Kidney epithelial cell (primary cell): Measurements from ENCODE around the gene C1QTNF1. TPM values are rescaled to one million over a fixed set of nuclear protein-coding genes. Genes with fewer than 3 reads are reported as not detected.

Experiments
- DNase-seq: peaks from one replicate; pipeline ENCODE4 v3.0.0-alpha.2; 2010; ENCODE audit warnings: low read depth
- H3K27me3 ChIP-seq: 2 replicates; pipeline ENCODE4 v1.6.0; 2011; ENCODE audit warnings: low read length; ENCODE audit not compliant: control insufficient read depth, insufficient read depth
- H3K36me3 ChIP-seq: 2 replicates; pipeline ENCODE4 v1.5.1; 2011; ENCODE audit warnings: low read length; ENCODE audit not compliant: control insufficient read depth, insufficient read depth
- H3K4me3 ChIP-seq: 2 replicates; pipeline ENCODE4 v1.5.1; 2011; ENCODE audit warnings: low read depth, mild to moderate bottlenecking, control low read depth, low read length
- total RNA-seq: library from RNA; depleted of rRNA; stranded (reverse); fragments of >200 nt; gene quantifications from 2 replicates; pipeline ENCODE4 v1.2.3, GENCODE V29; 2015
- TF ChIP-seq, protein P1 (sequence below): IDR thresholded peaks from 2 replicates; pipeline ENCODE4 v1.5.1; 2011; ENCODE audit warnings: mild to moderate bottlenecking, moderate library complexity, low read length, control low read depth, inconsistent platforms; ENCODE audit not compliant: insufficient read depth, poor library complexity, severe bottlenecking

Gene C1QTNF1
- total RNA-seq, 1 donor from 2014 or later = 4.6 TPM

- Histone ChIP-seq H3K4me3 (no peak overlapping the region), H3K36me3 (no peaks in the 10 kb centered on the region), H3K27me3 (peaks cover 2% of the 10 kb centered on the region)
- TF ChIP-seq, protein P1, sequence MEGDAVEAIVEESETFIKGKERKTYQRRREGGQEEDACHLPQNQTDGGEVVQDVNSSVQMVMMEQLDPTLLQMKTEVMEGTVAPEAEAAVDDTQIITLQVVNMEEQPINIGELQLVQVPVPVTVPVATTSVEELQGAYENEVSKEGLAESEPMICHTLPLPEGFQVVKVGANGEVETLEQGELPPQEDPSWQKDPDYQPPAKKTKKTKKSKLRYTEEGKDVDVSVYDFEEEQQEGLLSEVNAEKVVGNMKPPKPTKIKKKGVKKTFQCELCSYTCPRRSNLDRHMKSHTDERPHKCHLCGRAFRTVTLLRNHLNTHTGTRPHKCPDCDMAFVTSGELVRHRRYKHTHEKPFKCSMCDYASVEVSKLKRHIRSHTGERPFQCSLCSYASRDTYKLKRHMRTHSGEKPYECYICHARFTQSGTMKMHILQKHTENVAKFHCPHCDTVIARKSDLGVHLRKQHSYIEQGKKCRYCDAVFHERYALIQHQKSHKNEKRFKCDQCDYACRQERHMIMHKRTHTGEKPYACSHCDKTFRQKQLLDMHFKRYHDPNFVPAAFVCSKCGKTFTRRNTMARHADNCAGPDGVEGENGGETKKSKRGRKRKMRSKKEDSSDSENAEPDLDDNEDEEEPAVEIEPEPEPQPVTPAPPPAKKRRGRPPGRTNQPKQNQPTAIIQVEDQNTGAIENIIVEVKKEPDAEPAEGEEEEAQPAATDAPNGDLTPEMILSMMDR = peak; percentile 53
- DNase-seq = no peak
Observed at GRCh38 chr17:79042421-79043190, 18.6 kb downstream of the C1QTNF1 start.

DNA sequence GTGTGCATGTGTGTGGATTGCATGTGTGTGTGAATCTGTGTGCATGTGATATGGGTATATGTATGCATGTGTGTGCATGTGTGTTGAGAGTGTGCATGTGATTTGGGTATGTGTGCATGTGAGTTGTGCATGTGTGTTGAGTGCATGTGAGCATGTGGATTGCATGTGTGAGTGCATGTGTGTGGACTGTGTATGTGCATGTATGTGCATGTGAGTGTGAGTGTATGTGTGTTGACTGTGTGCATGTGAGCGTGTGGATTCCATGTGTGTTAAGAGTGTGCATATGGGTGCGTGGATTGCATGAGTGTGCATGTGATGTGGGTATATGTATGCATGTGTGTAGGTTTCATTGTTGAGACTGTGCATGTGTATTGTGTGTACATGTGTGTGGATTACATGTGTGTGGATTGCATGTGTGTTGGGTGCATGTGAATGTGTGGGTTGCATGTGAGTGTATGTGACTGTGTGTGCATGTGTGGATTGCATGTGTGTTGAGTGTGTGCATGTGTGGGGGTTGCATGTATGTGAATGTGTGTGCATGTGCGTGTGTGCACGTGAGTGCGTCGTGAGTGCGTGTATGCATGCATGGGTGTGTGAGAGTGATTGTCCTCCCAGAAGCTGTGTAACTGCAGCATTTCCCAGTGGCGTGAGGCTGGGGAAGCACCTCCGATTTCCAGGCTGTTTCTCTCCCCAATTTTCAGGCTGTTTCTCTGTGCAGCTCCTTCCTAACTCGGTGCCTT, 19.4 kb downstream of the C1QTNF1 start:
- no peak overlapping the region for H3K4me3 ChIP-seq
- no peaks in the 10 kb centered on the region for H3K36me3 ChIP-seq
- TF ChIP-seq, protein P1 = no peak
- DNase-seq = no peak
- peaks cover 2% of the 10 kb centered on the region for H3K27me3 ChIP-seq

DNA sequence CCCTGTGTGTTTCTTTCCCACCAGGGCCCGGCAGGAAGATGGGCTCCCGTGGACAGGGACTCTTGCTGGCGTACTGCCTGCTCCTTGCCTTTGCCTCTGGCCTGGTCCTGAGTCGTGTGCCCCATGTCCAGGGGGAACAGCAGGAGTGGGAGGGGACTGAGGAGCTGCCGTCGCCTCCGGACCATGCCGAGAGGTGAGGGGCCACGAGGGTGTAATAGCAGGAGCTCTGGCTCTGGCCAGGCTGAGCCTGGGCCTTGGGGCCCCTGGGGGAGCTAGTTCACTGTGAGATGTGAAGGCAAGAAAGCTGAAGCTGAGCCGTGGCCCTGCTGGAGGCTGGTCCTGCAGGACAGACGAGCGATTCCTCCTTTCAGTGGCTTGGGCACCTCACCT, 20.0 kb downstream of the C1QTNF1 start:
- Histone ChIP-seq H3K4me3 (no peak overlapping the region), H3K36me3 (no peaks in the 10 kb centered on the region), H3K27me3 (peaks cover 3% of the 10 kb centered on the region)
- TF ChIP-seq, protein P1 = no peak
- no peak for DNase-seq

DNA sequence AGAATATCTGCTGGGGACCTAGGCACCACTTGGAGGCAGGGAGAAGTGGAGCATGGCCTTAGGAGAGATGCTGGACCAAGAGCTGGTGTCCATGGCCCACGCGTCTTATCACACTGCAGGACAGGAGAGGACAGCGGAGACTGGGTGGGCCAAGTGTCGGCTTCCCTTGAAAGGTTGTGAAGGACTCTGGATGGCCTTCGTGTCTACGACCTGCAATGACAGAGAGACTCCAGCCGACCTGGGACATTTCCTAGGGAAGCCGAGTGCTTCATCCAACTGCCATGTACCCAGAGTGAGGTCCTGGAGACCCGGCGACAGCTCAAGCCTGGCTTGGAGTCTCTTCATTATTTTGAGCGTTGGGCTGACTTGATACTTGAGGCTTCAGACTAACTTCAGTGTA, 20.5 kb downstream of the C1QTNF1 start:
- TF ChIP-seq, protein P1 = no peak
- Histone ChIP-seq H3K36me3 (no peaks in the 10 kb centered on the region), H3K4me3 (no peak overlapping the region), H3K27me3 (peaks cover 7% of the 10 kb centered on the region)
- no peak for DNase-seq

DNA sequence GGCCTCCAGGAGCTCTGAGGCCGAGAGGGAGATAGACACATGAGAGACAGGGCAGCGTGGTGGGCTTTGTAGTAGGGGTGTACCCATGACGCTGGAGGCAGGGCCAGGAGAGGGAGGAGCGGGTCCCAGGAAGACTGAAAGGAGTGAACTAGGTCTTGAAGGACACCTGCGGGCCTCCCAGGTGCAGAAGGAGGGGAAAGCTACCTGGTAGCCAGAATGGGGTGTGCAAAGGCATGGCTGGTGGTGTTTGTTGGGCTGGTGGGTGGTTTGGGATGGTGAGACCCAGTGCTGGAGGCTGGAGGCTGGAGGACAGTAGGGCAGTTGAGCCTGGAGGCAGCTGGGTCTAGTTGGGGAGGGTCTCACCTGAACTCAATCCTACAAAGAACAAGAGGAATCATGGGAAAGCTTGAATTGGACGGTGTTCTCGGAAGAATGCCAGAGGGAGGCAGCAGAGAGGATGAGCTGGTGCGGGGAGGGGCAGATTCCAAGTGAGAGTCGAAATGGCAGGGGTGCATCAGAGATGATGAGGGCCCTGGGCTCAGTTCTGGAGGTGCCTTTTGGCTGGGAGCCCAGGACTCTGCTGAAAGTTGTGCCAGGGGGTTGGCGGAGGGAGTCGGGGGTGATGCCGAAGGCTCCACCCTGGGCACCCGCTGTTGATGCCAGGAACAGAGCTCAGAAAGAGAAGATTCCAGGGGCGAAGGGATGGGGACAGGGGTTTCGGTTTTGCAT, 21.2 kb downstream of the C1QTNF1 start:
- TF ChIP-seq, protein P1 = no peak
- no peak for DNase-seq
- H3K4me3 ChIP-seq = no peak overlapping the region
- peaks cover 9% of the 10 kb centered on the region for H3K27me3 ChIP-seq
- H3K36me3 ChIP-seq = no peaks in the 10 kb centered on the region
